CD4-positive, alpha-beta T cell (primary cell): ENCODE measurements around the gene PPP1R9A. TPM values are rescaled to one million over a fixed set of nuclear protein-coding genes. Genes with fewer than 3 reads are reported as not detected.

Experiments
- ATAC-seq: fragments of 200-7000 bp; cut with Tn5 transposase; one replicate; pipeline ENCODE4 v1.10.0; 2022; ENCODE audit warnings: mild to moderate bottlenecking; ENCODE audit not compliant: poor library complexity
- CTCF ChIA-PET: fragments of 350-600 bp; sonication (Branson Sonifier 250); formaldehyde crosslinking; loops from one replicate; lab custom pipeline; 2021; ENCODE audit warnings: antibody characterized with exemption, inconsistent platforms; lab: Charles Lee
- POLR2A ChIA-PET: fragments of 350-600 bp; sonication (Branson Sonifier 250); formaldehyde crosslinking; loops from one replicate; lab custom pipeline; 2021; ENCODE audit warnings: antibody characterized with exemption, inconsistent platforms; lab: Charles Lee
- DNase-seq, 14 experiments: peaks; one replicate each; pipeline ENCODE4 v3.0.0-alpha.2; 2013 to 2020; ENCODE audit warnings: mixed read lengths in 2 of 14
- H3K27ac ChIP-seq, 2 donors: one replicate each; pipeline versions ENCODE4 v1.5.1 to v1.7.0; 2013; ENCODE audit warnings: low read length in 2 of 2, low read depth in 1 of 2, mild to moderate bottlenecking in 1 of 2
- H3K27me3 ChIP-seq, 2 experiments: 1 replicate in 1 of 2; 2 replicates in 1 of 2; pipeline versions ENCODE4 v1.6.1 to v1.7.0; 2013; ENCODE audit warnings: low read length in 2 of 2, control low read depth in 1 of 2, mild to moderate bottlenecking in 1 of 2, moderate library complexity in 1 of 2; ENCODE audit not compliant: insufficient read depth in 2 of 2, control insufficient read depth in 1 of 2
- H3K36me3 ChIP-seq: one replicate; pipeline ENCODE4 v1.6.1; 2013; ENCODE audit warnings: low read length, control low read depth; ENCODE audit not compliant: insufficient read depth
- H3K4me1 ChIP-seq: one replicate; pipeline ENCODE4 v1.6.1; 2013; ENCODE audit warnings: low read length, control low read depth; ENCODE audit not compliant: insufficient read depth
- H3K4me3 ChIP-seq: one replicate; pipeline ENCODE4 v1.5.1; 2013; ENCODE audit warnings: mild to moderate bottlenecking, low read length, moderate library complexity
- H3K9me3 ChIP-seq, 2 experiments: 1 replicate in 1 of 2; 2 replicates in 1 of 2; pipeline versions ENCODE4 v1.6.1 to v1.7.0; 2013; ENCODE audit warnings: low read length in 2 of 2, mild to moderate bottlenecking in 2 of 2, control low read depth in 1 of 2, moderate library complexity in 1 of 2; ENCODE audit not compliant: control insufficient read depth in 1 of 2, insufficient read depth in 1 of 2
- H3K27ac Mint-ChIP-seq: one replicate; pipeline ENCODE4 v1.8.0; 2020; ENCODE audit warnings: mixed read lengths
- H3K27me3 Mint-ChIP-seq: one replicate; pipeline ENCODE4 v1.8.0; 2021; ENCODE audit warnings: mixed read lengths
- H3K36me3 Mint-ChIP-seq: one replicate; pipeline ENCODE4 v1.8.0; 2021; ENCODE audit warnings: low read depth, mixed read lengths
- H3K4me1 Mint-ChIP-seq: one replicate; pipeline ENCODE4 v1.8.0; 2021; ENCODE audit warnings: low read depth, mixed read lengths
- H3K4me3 Mint-ChIP-seq: one replicate; pipeline ENCODE4 v1.8.0; 2020; ENCODE audit warnings: mild to moderate bottlenecking, mixed read lengths
- H3K9me3 Mint-ChIP-seq: one replicate; pipeline ENCODE4 v1.8.0; 2020; ENCODE audit warnings: mixed read lengths
- CTCF ChIP-seq: fragments of 200-600 bp; IDR thresholded peaks from one replicate; pipeline ENCODE4 v1.8.0; 2022; ENCODE audit warnings: antibody characterized with exemption, mild to moderate bottlenecking
- intact Hi-C, 2 experiments: fragments of 100-400 bp; cut with DNase I in 1 of 2; cut with micrococcal nuclease in 1 of 2; formaldehyde crosslinking; loops; one replicate each; pipeline versions ENCODE4 v1.15.1 to v1.9.0; 2023 to 2025; cut with DNase I, micrococcal nuclease
- total RNA-seq, 174 experiments: library from RNA in 2 of 174; stranded (reverse) in 2 of 174; gene quantifications; one replicate each; pipeline ENCODE4 v1.2.3 and lab custom pipeline; 2021 to 2026

PPP1R9A gene
- total RNA-seq, 2 experiments from 2014 or later = not detected

- intact Hi-C loops = no loop called here
- no peak overlapping the region for H3K4me3 Mint-ChIP-seq
- no peaks in the 10 kb centered on the region for H3K27me3 ChIP-seq
- H3K27ac ChIP-seq = no peak overlapping the region
- H3K27me3 Mint-ChIP-seq = no peaks in the 10 kb centered on the region
- H3K4me1 Mint-ChIP-seq = no peaks in the 10 kb centered on the region
- TF ChIP-seq CTCF = no peak
- H3K27ac Mint-ChIP-seq = no peak overlapping the region
- no peaks in the 10 kb centered on the region for H3K9me3 Mint-ChIP-seq
- no peaks in the 10 kb centered on the region for H3K36me3 ChIP-seq
- ChIA-PET CTCF (no interaction called here), POLR2A (no interaction called here)
- H3K4me3 ChIP-seq = no peak overlapping the region
- H3K4me1 ChIP-seq = no peaks in the 10 kb centered on the region
- ATAC-seq = no peak
- no peaks in the 10 kb centered on the region for H3K36me3 Mint-ChIP-seq
- peaks cover 0 to 3% of the 10 kb centered on the region in 2 experiments for H3K9me3 ChIP-seq
- no peak for DNase-seq
Measured at GRCh38 chr7:95011146-95011928, 103.9 kb downstream of the PPP1R9A start.

GRCh38 chr7:95011995-95012394, 104.6 kb downstream of the PPP1R9A start:
- DNase-seq (no peak), ATAC-seq (no peak)
- Mint-ChIP-seq H3K27ac (no peak overlapping the region), H3K9me3 (no peaks in the 10 kb centered on the region), H3K36me3 (no peaks in the 10 kb centered on the region), H3K4me1 (no peaks in the 10 kb centered on the region), H3K4me3 (no peak overlapping the region), H3K27me3 (no peaks in the 10 kb centered on the region)
- ChIA-PET CTCF (no interaction called here), POLR2A (no interaction called here)
- intact Hi-C loops = no loop called here
- H3K4me3 ChIP-seq = no peak overlapping the region
- H3K4me1 ChIP-seq = no peaks in the 10 kb centered on the region
- H3K27ac ChIP-seq = no peak overlapping the region
- no peaks in the 10 kb centered on the region for H3K27me3 ChIP-seq
- no peaks in the 10 kb centered on the region for H3K36me3 ChIP-seq
- no peak for TF ChIP-seq CTCF
- peaks cover 0 to 3% of the 10 kb centered on the region in 2 experiments for H3K9me3 ChIP-seq

GRCh38 chr7:95018021-95018420, 110.6 kb downstream of the PPP1R9A start:
- Histone ChIP-seq H3K4me1 (no peaks in the 10 kb centered on the region), H3K27me3 (no peaks in the 10 kb centered on the region), H3K4me3 (no peak overlapping the region), H3K27ac (no peak overlapping the region), H3K9me3 (no peaks in the 10 kb centered on the region), H3K36me3 (no peaks in the 10 kb centered on the region)
- Mint-ChIP-seq H3K9me3 (peaks cover 11% of the 10 kb centered on the region), H3K36me3 (no peaks in the 10 kb centered on the region), H3K27me3 (no peaks in the 10 kb centered on the region), H3K4me3 (no peak overlapping the region), H3K27ac (no peak overlapping the region), H3K4me1 (no peaks in the 10 kb centered on the region)
- no peak for TF ChIP-seq CTCF
- intact Hi-C loops = no loop called here
- no peak for DNase-seq
- ATAC-seq = no peak
- ChIA-PET POLR2A (no interaction called here), CTCF (no interaction called here)
